NCI-H345 (cell line): ENCODE measurements around the gene ABCG2.
"Not testable (repeated sequence)": the region's sequence is repeated elsewhere in the genome, so short reads cannot be mapped to it uniquely, and the experiment has no call there.

Experiments used
- DNase-seq: peaks from one replicate; lab custom pipeline; 2025; lab: John Stamatoyannopoulos, UW

The ABCG2 gene

DNA sequence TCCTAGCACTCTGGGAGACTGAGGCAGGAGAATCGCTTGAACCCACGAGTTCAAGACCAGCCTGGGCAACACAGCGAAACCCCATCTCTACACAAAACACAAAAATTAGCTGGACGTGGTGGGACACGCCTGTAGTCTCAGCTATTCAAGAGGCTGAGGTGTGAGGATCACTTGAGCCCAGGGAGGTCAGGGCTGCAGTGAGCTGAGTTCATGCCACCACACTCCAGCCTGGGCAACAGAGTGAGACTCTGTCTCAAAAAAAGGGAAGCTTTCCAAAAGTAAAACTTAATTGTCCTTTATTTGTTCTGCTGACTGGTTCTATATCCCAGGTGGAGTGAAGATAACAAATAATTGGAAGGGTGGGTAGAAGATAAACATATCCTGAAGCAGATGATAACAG, 45.6 kb downstream of the ABCG2 start:
- no peak for DNase-seq

GRCh38 chr4:88110826-88111225, 47.6 kb downstream of the ABCG2 start:
- no peak for DNase-seq

DNA sequence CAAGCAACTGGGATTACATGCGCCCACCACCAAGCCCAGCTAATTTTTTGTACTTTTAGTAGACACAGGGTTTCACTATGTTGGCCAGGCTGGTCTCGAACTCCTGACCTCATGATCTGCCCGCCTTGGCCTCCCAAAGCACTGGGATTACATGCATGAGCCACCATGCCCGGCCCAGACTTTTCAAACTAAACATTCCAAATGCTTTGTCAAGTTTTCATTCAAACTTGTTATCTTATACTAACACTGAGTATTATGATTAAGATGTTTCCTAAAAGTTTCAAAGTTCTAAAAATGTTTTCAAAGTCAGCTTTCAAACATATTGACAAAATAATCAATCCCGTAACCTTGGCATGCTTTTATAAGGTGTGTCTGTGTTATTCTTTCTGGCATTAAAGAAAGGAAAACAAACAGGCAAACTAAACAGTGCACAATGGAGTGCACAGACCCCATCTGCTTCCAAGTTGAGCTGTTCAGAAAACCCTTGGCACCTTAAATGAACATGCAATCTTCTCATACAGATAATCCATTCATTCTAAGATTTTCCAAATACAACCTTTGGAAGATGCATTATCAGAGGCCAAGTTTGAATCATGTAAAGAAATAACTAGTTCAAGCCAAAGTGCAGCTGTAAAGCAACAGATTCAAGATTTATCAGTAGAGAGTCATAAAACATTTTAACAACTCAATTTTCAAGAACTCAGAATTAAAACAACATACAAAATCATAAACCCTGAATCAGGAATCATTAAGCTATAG, 49.1 kb downstream of the ABCG2 start:
- no peak for DNase-seq

DNA sequence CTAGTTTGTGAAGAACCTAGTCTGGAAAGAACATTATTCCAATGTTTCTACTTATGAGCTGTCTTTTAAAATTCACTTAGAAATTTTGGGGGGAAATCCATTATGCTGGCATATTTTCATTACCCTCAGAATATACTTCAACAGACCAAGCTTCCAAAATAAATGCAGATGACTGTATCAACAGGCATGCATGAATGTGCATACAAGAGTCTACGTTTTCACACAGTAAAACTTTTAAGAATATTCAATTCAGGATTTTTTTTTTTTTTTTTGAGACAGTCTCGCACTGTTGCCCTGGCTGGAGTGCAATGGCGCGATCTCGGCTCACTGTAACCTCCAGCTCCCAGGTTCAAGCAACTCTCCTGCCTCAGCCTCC, 49.7 kb downstream of the ABCG2 start:
- DNase-seq: no peak

- not testable (repeated sequence) for DNase-seq
Measured at GRCh38 chr4:88108108-88108465, 50.4 kb downstream of the ABCG2 start.

DNA sequence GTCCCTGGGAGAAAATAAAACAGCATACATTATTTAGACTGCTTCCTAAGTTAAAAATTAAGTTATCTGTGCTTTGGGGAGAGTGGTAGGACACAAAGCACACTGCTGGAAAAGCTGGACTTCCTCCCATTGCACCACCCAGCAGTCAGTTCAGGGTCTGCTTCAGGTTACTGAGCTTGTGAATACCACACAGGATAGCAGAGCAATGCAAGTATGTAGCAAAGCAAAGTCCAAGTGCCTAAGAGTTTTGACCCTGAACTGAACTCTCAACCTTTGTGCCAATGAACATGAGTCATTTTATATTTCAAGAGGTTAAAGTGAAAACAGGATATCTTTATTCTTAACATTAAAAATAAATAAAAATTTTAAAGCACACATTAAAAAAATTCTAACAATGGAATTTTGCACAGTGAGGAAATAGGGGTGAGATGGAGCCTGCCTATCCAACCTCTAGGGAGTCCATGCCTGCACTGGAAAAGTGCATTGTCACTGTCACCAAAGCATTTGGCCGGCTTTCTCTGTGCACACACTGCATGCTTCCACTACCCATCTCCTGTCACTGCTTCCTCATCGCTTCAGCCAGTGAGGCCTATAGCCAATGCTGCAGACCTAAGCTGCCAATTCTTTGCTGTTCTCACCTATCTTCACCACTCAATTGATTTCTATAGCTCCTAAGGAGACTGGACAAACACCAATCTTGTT, 50.9 kb downstream of the ABCG2 start:
- no peak for DNase-seq

DNA sequence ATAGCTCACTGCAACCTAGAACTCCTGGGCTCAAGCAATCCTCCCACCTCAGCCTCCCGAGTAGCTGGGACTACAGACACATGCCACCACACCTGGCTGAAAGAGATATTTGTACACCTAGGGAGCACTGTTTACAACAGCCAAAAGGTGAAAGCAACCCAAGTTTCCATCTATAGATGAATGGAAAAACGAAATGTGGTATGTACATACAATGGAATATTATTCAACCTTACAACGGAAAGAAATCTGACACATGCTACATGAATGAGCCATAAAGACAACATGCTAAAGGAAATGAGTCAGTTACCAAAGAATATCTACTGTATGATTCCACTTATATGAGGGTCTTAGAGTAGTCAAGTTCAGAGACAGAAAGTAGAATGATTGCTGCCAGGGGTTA, 52.2 kb downstream of the ABCG2 start:
- DNase-seq: no peak

DNA sequence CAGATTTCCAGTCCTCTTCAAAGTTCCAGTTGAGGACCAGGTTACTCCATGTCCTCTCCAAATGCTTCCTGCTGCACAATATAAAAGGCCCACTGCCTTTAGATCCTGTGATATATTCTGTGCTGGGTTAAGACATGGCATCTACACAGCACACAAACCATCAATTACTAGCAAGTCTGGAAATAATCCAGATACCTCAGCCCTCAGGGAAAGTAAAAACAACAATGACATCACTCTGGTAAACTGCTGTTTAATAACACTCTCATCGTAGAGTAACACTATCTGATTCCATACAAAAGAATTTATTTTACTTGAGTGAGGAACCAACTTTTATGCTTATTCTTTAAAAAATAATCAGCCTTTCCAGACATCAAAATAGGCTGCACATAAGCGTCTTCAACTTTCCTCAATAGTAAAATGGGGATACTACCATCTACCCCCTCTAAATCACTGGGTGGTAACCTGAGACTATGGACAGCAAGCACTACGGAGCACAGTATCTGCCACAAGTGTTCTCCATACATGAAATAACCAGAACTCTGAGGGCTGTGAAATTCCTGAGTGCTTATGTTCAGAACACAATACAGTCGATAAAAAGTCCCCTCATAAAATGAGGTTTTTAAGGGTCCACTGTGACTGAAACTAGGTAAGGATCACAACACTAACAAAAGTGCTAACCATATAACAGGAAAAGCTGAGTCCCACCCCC, 53.4 kb downstream of the ABCG2 start:
- DNase-seq: peak; percentile 25

- DNase-seq: no peak
Measured at GRCh38 chr4:88102026-88102425, 56.4 kb downstream of the ABCG2 start.

- no peak for DNase-seq
Measured at GRCh38 chr4:88101165-88101564, 57.3 kb downstream of the ABCG2 start.

DNA sequence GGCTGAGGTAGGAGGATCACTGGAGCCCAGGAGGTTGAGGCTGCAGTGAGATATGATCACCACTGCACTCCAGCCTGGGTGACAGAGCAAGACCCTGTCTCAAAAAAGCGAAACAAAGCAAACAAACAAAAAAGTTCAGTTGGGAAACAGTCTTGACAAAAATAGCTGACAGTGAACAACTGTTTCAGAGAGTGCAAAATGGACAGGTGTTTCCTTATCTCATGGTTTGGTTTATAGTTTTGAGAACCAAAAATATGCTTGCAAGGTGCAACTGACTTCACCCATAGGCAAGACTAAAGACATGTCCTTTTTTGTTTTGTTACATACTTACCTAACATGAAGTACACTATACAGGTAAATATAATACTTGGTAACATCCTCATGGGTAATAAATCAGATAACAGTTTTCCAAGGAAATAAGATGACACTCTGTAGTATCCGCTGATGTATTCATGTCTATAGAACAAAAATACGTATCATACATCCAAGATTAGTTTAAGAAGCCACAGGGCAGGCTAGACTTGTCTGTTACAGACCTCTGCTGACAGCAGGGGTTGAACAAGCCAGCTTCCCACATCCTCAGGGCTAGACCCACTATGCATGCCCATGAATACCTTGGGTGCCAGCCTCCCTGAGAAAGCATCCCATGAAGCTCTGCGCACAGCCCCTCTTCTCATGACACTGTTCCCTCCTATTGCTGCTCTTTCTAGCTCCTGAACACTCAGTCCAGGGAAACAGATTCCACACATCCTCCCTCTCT, 59.3 kb downstream of the ABCG2 start:
- no peak for DNase-seq

- DNase-seq: no peak
Measured at GRCh38 chr4:88097781-88098180, 60.7 kb downstream of the ABCG2 start.

GRCh38 chr4:88097301-88097700, 61.1 kb downstream of the ABCG2 start:
- DNase-seq: no peak

DNA sequence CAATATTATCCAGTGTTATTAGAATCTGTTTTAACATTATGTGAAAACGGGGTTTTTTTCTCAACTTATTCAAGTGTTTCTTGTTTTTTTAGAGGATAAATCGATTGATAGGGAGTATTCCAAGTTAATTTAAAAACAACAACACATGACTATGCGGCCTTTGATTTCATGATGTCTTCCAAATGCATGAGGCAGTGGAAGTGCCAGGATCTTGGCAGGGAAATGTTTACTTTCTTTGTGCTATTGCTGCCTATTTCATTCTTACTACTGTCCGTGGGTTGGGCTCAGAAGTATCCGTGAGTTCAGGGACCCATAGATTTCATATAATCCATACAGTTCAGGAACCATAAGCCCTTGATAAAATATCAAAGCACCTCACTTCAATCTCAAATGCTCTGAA, 64.6 kb downstream of the ABCG2 start:
- DNase-seq: no peak

DNA sequence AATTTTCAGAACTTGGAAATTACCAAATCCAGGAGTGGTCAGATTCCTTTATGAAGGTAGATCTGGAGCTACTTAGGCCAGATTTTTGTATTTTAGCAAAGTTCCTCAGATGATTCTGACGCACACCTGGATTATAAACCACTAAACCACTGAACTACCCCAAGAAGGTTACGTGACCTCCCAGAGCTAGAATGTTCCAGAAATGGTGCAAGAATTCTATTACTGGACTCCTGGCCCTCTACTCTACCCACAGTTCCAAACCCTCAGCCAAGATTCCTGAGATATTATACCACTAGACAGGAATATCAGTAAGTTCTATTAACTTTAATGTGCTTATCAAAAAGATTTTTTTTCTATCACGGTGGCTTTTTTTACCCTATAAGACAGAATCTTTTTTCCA, 67.1 kb downstream of the ABCG2 start:
- DNase-seq: no peak

- no peak for DNase-seq
Measured at GRCh38 chr4:88090898-88091297, 67.5 kb downstream of the ABCG2 start.

GRCh38 chr4:88087004-88087403, 71.4 kb downstream of the ABCG2 start:
- no peak for DNase-seq

DNA sequence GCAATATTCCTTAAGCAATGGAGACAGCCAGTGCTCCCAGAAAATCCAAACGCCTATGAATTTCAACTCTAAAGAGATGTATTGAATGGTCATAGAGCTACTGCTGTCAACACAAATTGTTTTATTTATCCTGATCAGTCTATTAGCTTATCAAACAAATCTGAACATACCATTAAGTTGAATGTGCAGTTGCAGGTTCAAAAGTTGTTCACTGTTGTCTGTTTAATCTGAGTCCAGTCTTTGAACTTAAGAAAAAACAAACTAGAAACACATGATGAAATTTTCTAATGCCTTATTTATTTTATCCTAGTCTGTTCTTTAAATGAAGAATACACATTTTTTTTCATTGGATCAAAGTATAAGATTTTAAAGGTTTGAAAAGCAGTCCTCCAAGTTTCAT, 77.8 kb downstream of the ABCG2 start:
- DNase-seq: no peak

DNA sequence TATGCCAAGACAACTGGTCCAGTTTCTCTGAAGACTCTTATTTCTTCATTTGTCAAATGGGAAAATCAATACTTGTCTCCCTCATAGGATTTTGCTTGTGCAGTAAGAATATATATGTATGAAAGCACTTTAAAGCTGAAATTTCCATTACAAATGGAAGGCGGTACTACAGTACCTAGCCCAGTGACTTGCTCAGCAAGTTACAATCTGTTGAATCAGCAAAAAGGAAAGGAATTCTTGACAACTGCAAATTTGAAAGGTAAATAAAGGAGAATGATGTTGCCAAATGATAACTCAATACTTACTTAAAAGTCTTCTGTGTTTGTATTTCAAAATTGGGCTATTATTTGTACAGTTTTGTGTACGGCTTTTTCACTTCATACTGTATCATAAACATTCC, 79.9 kb downstream of the ABCG2 start:
- no peak for DNase-seq

- no peak for DNase-seq
Measured at GRCh38 chr4:88077911-88078524, 80.4 kb downstream of the ABCG2 start.

DNA sequence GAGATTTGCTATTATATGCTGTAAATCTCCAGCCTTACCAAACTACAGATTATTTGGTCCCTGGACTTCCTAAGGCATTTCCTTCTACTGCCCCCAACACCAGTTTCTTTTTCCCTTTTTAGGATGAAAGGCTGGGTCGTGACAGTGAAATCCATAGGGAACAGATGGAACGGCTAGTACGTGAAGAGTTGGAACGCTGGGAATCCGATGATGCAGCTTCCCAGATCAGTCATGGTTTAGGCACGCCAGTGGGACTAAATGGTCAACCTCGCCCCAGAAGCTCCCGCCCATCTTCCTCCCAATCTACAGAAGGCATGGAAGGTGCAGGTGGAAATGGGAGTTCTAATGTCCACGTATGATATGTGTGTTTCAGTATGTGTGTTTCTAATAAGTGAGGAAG, 83.1 kb downstream of the ABCG2 start:
- DNase-seq: no peak

GRCh38 chr4:88070031-88070430, 88.4 kb downstream of the ABCG2 start:
- DNase-seq: no peak
